GM03348 (cell line): ENCODE measurements around the gene PRDM7.
"Not testable (repeated sequence)": the region's sequence is repeated elsewhere in the genome, so short reads cannot be mapped to it uniquely, and the experiment has no call there.

Source experiments
- DNase-seq: peaks from one replicate; pipeline ENCODE4 v3.0.0; 2012; ENCODE audit warnings: low spot score

PRDM7 gene

GRCh38 chr16:90072442-90073105, 4.6 kb downstream of the PRDM7 start:
- DNase-seq: no peak

- DNase-seq: no peak
Measured at GRCh38 chr16:90070440-90070839, 6.7 kb downstream of the PRDM7 start.

DNA sequence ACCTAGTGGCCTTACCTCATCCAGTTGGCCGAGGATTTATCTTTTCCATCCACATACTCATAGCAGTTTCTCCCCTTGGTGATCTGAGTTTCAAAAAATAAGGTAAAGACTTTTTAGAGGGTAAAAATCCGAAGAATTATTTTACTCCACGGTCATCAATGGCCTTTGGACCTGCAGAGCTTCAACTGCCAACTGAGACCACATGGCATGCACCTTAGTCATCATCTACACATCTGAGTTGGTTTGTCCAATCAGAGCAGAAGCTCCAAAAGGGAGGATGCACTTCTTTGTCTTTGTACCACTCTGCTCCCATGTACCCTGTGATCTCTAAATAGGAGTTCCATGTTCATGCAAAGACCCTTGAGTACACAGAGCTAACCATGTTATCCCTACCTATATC, 15.7 kb downstream of the PRDM7 start:
- DNase-seq: no peak

GRCh38 chr16:90057738-90058173, 19.4 kb downstream of the PRDM7 start:
- peak; percentile 27 for DNase-seq

- DNase-seq: not testable (repeated sequence)
Measured at GRCh38 chr16:90056521-90056920, 20.6 kb downstream of the PRDM7 start.

DNA sequence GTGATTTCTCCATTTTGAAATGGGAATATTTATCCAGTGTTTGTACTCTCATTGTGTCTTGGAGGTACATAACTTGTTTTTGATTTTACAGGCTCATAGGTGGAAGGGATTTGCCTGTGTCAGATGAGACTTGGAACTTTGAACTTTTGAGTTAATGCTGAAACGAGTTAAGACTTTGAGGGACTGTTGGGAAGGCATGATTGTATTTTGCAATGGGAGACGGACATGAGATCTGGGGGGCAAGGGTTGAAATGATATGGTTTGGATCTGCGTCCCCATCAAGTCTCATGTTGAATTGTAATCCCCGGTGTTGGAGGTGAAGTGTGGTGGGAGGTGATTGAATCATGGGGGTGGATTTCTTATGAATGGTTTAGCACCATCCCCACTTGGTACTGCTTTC, 21.8 kb downstream of the PRDM7 start:
- DNase-seq: no peak

DNA sequence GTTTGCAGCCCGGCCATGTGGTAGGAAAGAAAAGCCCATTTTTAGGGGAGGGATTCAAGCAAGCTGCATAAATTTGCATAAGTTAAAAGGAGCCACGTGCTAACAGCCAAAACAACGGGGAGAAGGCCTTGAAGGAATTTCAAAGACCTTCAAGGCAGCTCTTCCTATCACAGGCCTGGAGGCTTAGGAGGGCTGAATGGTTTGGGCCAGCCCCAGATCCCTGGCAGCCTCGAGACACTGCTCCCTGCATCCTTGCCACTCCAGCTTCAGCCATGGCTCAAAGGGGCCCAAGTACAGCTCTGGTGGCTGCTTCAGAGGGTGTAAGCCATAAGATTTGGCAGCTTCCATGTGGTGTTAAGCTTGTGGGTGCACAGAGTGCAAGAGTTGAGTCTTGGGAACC, 22.6 kb downstream of the PRDM7 start:
- DNase-seq: no peak

DNA sequence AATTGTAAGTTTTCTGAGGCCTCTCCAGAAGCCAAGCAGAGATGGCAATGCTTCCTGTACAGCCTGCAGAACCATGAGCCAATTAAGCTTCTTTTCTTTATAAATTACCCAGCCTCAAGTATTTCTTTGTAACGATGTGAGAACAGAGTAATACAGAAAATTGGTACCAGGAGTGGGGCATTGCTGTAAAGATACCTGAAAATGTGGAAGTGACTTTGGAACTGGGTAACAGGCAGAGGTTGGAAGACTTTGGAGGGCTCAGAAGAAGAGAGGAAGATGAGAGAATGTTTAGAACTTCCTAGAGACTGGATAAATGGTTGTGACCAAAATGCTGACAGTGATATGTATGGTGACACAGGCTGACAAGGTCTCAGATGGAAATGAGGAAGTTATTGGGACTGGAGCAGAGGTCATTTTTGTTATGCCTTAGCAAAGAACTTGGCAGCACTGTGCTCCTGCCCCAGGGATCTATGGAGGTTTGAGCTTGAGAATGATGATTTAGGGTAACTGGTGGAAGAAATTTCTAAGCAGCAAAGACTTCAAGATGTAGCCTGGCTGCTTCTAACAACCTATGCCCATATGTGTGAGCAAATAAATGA, 23.1 kb downstream of the PRDM7 start:
- DNase-seq: no peak

GRCh38 chr16:90050969-90051368, 26.2 kb downstream of the PRDM7 start:
- no peak for DNase-seq

DNA sequence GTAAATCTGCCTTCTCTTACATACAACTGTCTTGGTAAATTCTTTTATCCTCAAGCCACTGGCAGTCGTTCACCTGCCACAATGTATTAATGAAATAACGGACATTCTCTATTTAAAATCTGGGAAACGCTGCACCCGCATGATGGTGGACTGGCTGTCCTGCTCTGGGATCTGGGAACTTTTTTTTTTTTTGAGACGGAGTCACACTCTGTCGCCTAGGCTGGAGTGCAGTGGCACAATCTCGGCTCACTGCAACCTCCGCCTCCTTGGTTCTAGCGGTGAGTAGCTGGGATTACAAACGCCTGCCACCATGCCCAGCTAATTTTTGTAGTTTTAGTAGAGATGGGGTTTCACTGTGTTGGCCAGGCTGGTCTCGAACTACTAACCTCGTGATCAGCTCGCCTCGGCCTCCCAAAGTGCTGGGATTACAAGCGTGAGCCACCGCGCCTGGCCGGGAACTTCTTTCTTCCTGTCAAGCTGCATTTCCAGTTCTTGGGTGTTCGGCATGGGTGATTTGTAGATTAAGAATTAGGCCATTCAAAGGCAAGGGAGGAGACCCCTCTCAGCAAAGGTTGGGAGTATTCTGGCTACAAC, 28.3 kb downstream of the PRDM7 start:
- no peak for DNase-seq

DNA sequence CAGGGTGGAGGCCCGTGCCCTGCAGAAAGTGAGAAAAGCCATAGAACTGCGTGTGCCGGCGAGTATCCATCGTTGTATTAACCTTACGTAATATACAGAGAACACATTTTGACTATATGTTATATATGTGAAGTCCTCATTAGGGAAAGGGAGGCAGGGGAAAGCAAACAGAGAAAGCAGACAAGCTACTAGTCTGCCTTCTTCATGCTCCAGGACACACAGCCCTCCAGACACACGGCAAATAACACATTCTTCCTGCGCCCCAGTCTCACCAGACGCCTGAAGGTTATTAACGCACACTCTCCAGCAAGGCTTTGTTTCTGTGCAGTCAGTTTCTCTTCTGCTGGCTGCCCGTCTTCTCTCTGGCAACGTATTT, 28.8 kb downstream of the PRDM7 start:
- no peak for DNase-seq

DNA sequence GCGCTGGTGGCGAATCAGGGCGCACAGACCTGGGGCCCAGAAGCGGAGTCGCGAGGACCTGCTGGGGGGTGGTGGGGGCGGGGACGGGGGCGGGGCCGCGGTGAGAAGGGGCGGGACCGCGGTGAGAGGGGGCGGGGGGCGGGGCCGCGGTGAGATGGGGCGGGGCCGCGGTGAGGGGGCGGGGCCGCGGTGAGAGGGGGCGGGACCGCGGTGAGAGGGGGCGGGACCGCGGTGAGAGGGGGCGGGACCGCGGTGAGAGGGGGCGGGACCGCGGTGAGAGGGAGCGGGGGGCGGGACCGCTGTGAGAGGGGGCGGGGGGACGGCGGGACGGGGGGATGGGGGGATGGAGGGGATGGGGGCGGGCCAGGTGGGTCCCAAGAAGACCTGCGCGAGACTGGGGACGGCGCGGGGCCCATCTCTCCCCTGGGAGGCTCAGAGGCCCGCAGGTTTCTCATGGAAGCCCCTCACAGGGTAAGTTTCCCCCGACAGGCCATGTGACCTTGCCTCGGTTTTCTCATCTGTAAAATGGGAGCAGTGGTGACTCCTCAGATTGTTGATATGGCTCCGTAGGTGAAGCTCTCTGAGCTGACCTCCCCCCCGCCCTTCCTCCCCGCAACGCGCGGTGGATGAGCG, 29.3 kb downstream of the PRDM7 start:
- DNase-seq: peak; percentile 83

DNA sequence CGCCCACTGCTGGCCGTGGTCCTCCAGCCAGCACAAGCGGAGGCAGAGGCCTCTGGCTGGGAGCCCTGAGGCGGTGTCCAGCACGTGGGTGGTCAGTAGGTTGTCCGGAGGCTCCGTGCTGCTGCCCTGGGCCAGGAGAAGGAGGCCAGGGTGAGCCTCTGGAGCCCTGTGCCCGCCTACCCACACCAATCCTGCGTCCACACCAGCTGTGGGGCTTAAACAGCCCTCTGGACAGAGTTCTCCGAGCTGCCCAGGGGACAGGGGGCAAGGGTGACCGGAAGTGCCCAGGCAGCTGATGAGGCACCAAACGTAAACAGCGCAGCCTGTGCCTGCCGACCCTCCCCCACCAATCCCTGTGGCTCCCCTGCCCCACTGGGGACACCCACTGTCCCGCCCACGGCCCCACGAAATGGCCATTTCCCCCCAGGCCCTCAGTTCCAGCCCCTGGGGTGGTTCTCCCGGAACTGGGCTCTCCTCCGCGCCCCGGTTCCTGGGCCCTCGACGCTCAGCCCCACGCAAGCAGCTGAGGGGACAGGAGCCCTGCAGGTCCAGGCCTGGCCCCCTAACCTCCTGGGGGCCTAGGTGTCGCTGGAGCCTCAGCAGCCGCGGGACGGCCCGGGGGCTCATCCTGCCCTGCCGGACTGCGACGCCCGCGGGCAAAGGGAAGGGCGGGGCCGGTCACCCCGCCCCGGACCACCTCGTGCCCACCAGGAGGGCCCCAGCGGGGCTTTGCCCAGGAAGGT, 30.0 kb downstream of the PRDM7 start:
- peak; percentile 77 for DNase-seq

DNA sequence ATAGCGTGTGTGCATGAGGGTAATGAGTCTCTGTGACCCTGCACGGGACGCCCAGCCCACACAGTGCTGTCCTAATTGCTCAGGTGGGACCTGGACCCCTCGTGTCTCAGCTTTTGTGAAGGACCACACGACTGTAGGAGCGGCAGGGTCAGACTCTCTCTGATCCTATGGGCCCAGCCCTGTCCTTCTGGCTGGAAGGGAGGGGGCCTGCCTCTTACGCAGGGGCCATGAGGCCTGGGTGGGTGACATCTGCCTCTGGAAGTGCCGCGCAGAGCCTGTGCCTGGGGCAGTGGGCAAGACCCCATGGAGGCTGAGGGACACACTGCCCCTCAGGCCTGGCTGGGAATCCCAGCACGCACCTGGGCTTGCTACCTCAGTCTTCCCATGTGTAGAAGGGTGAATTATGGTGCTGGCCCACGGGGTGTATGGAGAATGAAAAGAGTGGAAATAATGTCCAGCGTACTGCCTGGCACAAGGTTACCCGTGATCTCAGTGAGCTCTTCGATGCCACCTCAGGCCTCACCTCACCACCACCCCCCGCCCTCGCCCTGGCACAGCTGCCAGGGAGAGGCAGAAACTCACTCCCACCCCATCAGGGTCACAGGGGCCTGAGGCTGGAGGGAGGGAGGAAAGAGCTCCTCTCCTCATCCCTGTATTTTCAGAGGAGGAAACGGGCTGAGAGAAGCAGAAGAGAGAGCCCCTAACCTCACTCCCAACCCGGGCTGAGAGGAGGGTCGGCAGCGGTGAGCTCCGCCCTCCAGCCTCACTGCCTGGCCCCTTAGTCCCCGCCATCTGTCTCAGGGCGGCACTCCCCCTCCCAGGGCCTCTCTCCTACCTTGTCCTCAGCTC, 30.8 kb downstream of the PRDM7 start:
- no peak for DNase-seq

DNA sequence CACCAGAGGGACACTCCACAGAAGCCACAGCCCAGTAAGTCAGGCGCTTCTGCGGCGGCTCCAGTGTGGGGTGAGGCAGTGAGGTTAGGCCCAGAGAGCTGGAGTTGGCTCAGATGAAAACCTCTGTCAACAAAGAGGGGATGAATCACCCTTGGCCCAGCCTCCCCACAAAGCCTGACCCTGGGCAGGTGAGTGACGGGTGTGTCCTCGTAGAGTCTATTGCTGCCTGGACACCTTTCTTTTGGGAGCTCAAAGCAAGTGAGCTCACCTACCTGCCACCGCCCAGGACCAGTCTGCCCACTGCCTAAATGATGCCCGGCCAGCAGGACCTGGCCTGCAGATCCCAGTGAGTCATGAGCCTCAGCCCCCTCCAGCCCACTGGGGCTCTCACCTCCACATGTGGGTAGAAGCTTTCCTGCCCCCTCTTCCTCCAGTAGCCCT, 33.0 kb downstream of the PRDM7 start:
- DNase-seq: no peak

GRCh38 chr16:90043526-90043925, 33.6 kb downstream of the PRDM7 start:
- DNase-seq: no peak

DNA sequence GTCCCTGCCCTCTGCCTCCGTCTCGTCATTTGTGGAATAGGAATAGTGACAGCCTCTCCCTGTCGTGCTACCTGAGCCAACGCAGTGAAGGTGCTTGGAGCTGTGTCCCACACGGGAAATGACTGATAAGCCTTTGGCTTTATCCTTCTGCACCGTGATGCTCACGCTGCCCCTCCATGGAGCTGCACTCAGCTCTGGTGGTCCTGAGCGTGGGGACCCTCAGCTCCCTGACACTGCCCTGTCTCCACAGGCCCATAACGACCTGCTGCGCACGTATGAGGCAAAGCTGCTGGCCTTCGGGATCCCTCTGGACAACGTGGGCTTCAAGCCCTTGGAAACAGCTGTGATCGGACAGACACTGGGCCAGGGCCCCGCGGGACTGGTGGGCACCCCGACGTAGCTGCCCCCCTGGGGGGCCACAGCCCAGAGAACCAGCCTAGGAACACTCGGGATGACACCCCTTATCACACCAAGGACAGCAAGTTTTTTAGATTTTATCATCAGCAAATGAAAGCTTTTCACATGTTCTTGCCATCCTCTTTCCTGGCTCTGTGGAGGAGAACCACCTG, 34.1 kb downstream of the PRDM7 start:
- DNase-seq: no peak

DNA sequence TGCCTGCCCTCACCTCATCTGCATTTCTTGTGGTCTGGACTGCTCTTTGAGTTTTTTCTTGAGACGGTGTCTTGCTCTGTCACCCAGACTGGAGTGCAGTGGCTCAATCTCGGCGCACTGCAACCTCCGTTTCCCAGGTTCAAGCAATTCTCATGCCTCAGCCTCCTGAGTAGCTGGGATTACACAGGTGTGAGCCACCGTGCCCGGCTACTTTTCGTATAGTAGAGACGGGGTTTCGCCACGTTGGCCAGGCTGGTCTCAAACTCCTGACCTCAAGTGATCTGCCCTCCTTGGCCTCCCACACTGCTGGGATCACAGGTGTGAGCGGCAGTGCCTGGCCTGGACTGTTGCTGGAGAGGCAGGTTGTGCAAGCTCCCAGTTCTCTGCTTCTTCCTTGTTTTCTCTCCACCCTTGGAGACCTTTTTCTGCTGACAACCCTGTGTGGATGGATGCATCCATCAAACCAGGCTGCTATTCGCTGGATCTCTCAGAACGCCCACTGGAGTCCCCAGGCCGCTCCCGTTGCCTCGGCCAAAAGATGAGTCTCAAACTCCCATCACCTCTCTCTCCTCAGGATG, 35.1 kb downstream of the PRDM7 start:
- no peak for DNase-seq

DNA sequence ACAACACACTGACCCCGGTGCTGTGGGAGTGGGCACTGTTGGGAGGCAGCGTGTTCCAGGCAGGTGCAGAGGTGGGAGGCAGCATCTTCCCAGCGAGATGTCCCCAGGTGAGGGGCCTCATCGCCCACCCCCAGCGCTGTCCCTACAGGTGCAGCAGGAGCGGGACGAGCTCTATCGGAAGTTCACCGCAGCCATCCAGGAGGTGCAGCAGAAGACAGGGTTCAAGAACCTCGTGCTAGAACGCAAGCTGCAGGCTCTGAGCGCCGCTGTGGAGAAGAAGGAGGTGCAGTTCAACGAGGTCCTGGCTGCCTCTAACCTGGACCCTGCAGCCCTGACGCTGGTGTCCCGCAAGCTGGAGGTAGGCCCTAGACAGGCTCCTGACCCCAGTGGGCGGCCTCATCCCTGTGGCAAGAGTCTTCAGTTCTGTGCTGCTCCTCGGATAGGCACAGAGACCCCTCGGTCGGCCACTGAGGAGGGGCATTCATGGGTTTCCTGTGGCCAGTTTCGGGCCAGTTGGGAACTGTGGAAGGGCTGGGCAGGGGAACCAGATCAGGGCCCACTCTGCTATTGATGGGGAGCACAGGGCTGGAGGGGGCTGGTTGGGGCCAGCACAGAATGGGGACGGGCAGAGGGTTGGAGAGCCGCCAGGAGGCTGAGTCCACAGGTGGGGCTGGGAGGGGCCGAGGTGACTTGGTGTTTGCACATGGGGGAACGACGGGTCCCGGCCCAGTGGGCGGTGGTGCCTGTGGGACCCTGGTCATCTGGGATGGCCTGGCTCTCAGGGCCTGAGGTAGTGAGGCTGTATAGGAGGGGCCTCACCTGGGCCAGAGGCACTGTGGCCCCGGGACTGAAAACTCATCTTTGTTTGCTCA, 36.7 kb downstream of the PRDM7 start:
- no peak for DNase-seq

DNA sequence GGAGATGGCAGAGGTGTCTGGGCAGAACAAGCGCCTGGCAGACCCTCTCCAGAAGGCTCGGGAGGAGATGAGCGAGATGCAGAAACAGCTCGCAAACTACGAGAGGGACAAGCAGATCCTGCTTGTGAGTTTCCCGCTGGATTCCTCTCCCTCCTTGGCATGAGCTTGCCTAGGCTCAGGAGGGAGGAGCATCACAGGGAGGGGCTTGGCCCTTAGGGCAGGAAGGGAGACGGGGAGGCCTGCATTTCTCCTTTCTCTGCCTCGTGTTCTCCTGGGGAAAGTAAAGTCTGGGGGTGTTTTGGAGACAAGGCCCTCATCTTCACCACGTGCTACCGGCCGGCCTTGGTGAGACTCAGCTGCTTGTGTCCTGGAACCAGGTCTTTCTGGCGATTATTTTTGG, 39.9 kb downstream of the PRDM7 start:
- no peak for DNase-seq
